ENCODE results near the gene TGFBR3. TPM values are rescaled to one million over a fixed set of nuclear protein-coding genes. Genes with fewer than 3 reads are reported as not detected.

TGFBR3 gene
- total RNA-seq, 1 donor = 118 TPM

- H3K4me3 ChIP-seq (ENCODE audit: low read depth, low read length) = no peak overlapping the region
- peak; percentile 15 for DNase-seq (ENCODE audit: low read depth)
- no peak for TF ChIP-seq CTCF (IDR thresholded peaks at IDR 0.05; ENCODE audit: insufficient read depth, low read length)
These were observed 52.0 kb downstream of the TGFBR3 start for GRCh38 chr1:91833946-91834345.

- H3K4me3 ChIP-seq (ENCODE audit: low read depth, low read length) = no peak overlapping the region
- DNase-seq (ENCODE audit: low read depth) = peak; percentile 64
- no peak for TF ChIP-seq CTCF (IDR thresholded peaks at IDR 0.05; ENCODE audit: insufficient read depth, low read length)
These were observed 54.6 kb downstream of the TGFBR3 start for GRCh38 chr1:91831132-91831930.

GRCh38 chr1:91830242-91831131 is 55.5 kb downstream of the TGFBR3 start:
- no peak overlapping the region for H3K4me3 ChIP-seq (ENCODE audit: low read depth, low read length)
- TF ChIP-seq CTCF (IDR thresholded peaks at IDR 0.05; ENCODE audit: insufficient read depth, low read length) = peak; percentile 56
- peak; percentile 81 for DNase-seq (ENCODE audit: low read depth)

GRCh38 chr1:91829293-91830153 is 56.4 kb downstream of the TGFBR3 start:
- no peak for DNase-seq (ENCODE audit: low read depth)
- TF ChIP-seq CTCF (IDR thresholded peaks at IDR 0.05; ENCODE audit: insufficient read depth, low read length) = no peak

GRCh38 chr1:91828583-91829281 is 57.2 kb downstream of the TGFBR3 start:
- H3K4me3 ChIP-seq (ENCODE audit: low read depth, low read length) = no peak overlapping the region
- no peak for TF ChIP-seq CTCF (IDR thresholded peaks at IDR 0.05; ENCODE audit: insufficient read depth, low read length)
- no peak for DNase-seq (ENCODE audit: low read depth)

More at GRCh38 chr1:91829293-91830153, 56.4 kb downstream of the TGFBR3 start:
- H3K4me3 ChIP-seq (ENCODE audit: low read depth, low read length) = no peak overlapping the region
